GM23338 (cell line): ENCODE results near the gene PCOLCE2. TPM values are rescaled to one million over a fixed set of nuclear protein-coding genes. Genes with fewer than 3 reads are reported as not detected.

Experiments
- ATAC-seq: fragments of 200-7000 bp; cut with Tn5 transposase; 3 replicates; pipeline ENCODE4 v1.9.1; 2020
- DNase-seq: peaks from one replicate; pipeline ENCODE4 v3.0.0-alpha.2; 2015; ENCODE audit warnings: low spot score
- H2AFZ ChIP-seq: fragments of 200-600 bp; sonication (generic); 2 replicates; pipeline ENCODE4 v1.8.0; 2016; ENCODE audit warnings: antibody characterized with exemption, mild to moderate bottlenecking, moderate library complexity
- H3F3A ChIP-seq: fragments of 200-600 bp; sonication (generic); replicated peaks from 2 replicates; pipeline ENCODE4 v1.8.0; 2017; ENCODE audit warnings: antibody characterized with exemption, mixed run types, low read depth
- H3K27ac ChIP-seq: fragments of 200-600 bp; sonication (generic); 2 replicates; pipeline ENCODE4 v1.6.1; 2016; ENCODE audit warnings: low read depth
- H3K27me3 ChIP-seq: fragments of 200-600 bp; sonication (generic); 2 replicates; pipeline ENCODE4 v1.8.0; 2016; ENCODE audit warnings: mild to moderate bottlenecking, mixed run types, moderate library complexity; ENCODE audit not compliant: insufficient read depth
- H3K36me3 ChIP-seq: fragments of 200-600 bp; sonication (generic); 2 replicates; pipeline ENCODE4 v1.8.0; 2016; ENCODE audit warnings: mild to moderate bottlenecking; ENCODE audit not compliant: insufficient read depth
- H3K4me1 ChIP-seq: fragments of 200-600 bp; sonication (generic); 2 replicates; pipeline ENCODE4 v1.8.0; 2016; ENCODE audit warnings: mild to moderate bottlenecking, moderate library complexity; ENCODE audit not compliant: insufficient read depth
- H3K4me2 ChIP-seq: fragments of 200-600 bp; sonication (generic); 2 replicates; pipeline ENCODE4 v1.7.1; 2017; ENCODE audit warnings: mixed run types
- H3K4me3 ChIP-seq: fragments of 200-600 bp; sonication (generic); 2 replicates; pipeline ENCODE4 v1.6.1; 2016; ENCODE audit warnings: mixed run types
- H3K79me2 ChIP-seq: fragments of 200-600 bp; sonication (generic); replicated peaks from 2 replicates; pipeline ENCODE4 v1.8.0; 2017; ENCODE audit warnings: mild to moderate bottlenecking; ENCODE audit not compliant: insufficient read depth
- H3K9me2 ChIP-seq: fragments of 200-600 bp; sonication (generic); 2 replicates; pipeline ENCODE4 v1.8.0; 2017; ENCODE audit not compliant: insufficient read depth
- H4K20me1 ChIP-seq: fragments of 200-600 bp; sonication (generic); replicated peaks from 2 replicates; pipeline ENCODE4 v1.8.0; 2017; ENCODE audit warnings: mild to moderate bottlenecking; ENCODE audit not compliant: insufficient read depth
- H3K27ac Mint-ChIP-seq: 2 replicates; pipeline ENCODE4 v1.8.0; 2020; ENCODE audit warnings: inconsistent platforms, mild to moderate bottlenecking, moderate library complexity, mixed read lengths
- H3K27me3 Mint-ChIP-seq: 3 replicates; pipeline ENCODE4 v1.8.0; 2022; ENCODE audit warnings: low read depth, mild to moderate bottlenecking, moderate library complexity, mixed read lengths, inconsistent platforms; ENCODE audit not compliant: insufficient read depth, poor library complexity
- H3K36me3 Mint-ChIP-seq: 3 replicates; pipeline ENCODE4 v1.8.0; 2021; ENCODE audit warnings: low read depth, mild to moderate bottlenecking, inconsistent platforms, moderate library complexity, mixed read lengths
- H3K4me1 Mint-ChIP-seq: 3 replicates; pipeline ENCODE4 v1.8.0; 2020; ENCODE audit warnings: mild to moderate bottlenecking, inconsistent platforms, mixed read lengths
- H3K4me3 Mint-ChIP-seq: 3 replicates; pipeline ENCODE4 v1.8.0; 2021; ENCODE audit warnings: moderate library complexity, mild to moderate bottlenecking, inconsistent platforms, mixed read lengths
- H3K9me3 Mint-ChIP-seq: 3 replicates; pipeline ENCODE4 v1.8.0; 2020; ENCODE audit warnings: moderate library complexity, mild to moderate bottlenecking, inconsistent platforms, mixed read lengths
- CREB1 ChIP-seq: fragments of 250-450 bp; sonication (Bioruptor Pico); IDR thresholded peaks from 2 replicates; pipeline ENCODE4 v1.5.0; 2020; ENCODE audit warnings: low read depth, mild to moderate bottlenecking, moderate library complexity
- CTCF ChIP-seq, 2 experiments: fragments of 200-600 bp in 1 of 2; sonication (generic) in 1 of 2; conservative IDR thresholded peaks; 2 replicates each; pipeline versions ENCODE4 v1.5.1 to v1.6.1; 2016 to 2017; ENCODE audit warnings: antibody characterized with exemption in 2 of 2, low read depth in 2 of 2, mild to moderate bottlenecking in 2 of 2, moderate library complexity in 1 of 2
- EZH2 ChIP-seq: fragments of 200-600 bp; sonication (generic); IDR thresholded peaks from one replicate; pipeline ENCODE4 v1.8.0; 2017; ENCODE audit warnings: antibody characterized with exemption, mild to moderate bottlenecking, low read depth; ENCODE audit not compliant: unreplicated experiment
- EZH2phosphoT487 ChIP-seq: fragments of 200-600 bp; sonication (generic); IDR thresholded peaks from one replicate; pipeline ENCODE4 v1.8.1; 2018; ENCODE audit warnings: antibody characterized with exemption; ENCODE audit not compliant: unreplicated experiment
- JUNB ChIP-seq: IDR thresholded peaks from one replicate; pipeline ENCODE4 v1.6.1; 2016; ENCODE audit warnings: antibody characterized with exemption; ENCODE audit not compliant: unreplicated experiment
- NANOG ChIP-seq: IDR thresholded peaks from 2 replicates; pipeline ENCODE4 v1.6.1; 2016; ENCODE audit warnings: antibody characterized with exemption, borderline replicate concordance
- POLR2AphosphoS5 ChIP-seq: IDR thresholded peaks from 2 replicates; pipeline ENCODE4 v1.6.1; 2016; ENCODE audit warnings: antibody characterized with exemption, low read depth
- REST ChIP-seq: IDR thresholded peaks from one replicate; pipeline ENCODE4 v1.6.1; 2018; ENCODE audit warnings: antibody characterized with exemption; ENCODE audit not compliant: unreplicated experiment
- STAT1 ChIP-seq: IDR thresholded peaks from one replicate; pipeline ENCODE4 v1.6.1; 2016; ENCODE audit warnings: antibody characterized with exemption; ENCODE audit not compliant: unreplicated experiment
- ZNF114 ChIP-seq: fragments of 250-450 bp; sonication (Bioruptor Pico); IDR thresholded peaks from 2 replicates; pipeline ENCODE4 v1.5.0; 2020; ENCODE audit warnings: mild to moderate bottlenecking, moderate library complexity
- ZNF331 ChIP-seq: fragments of 250-450 bp; sonication (Bioruptor Pico); IDR thresholded peaks from 2 replicates; pipeline ENCODE4 v1.5.0; 2020; ENCODE audit warnings: low read depth, mild to moderate bottlenecking, moderate library complexity
- polyA plus RNA-seq: library from polyadenylated mRNA; unstranded; fragments of >200 nt; fragmentation: Nextera tagmentation; extraction: Ambion mirVana; gene quantifications from 2 replicates; pipeline ENCODE4 v1.2.1, GENCODE V29; 2016
- total RNA-seq: library from RNA; depleted of rRNA; stranded (reverse); fragments of >200 nt; shearing (Covaris generic); gene quantifications from 2 replicates; pipeline ENCODE4 v1.2.3, GENCODE V29; 2014
- TF ChIP-seq, protein P1 (sequence below): fragments of 250-450 bp; sonication (Bioruptor Pico); IDR thresholded peaks from 2 replicates; pipeline ENCODE4 v1.5.0; 2020; ENCODE audit warnings: mild to moderate bottlenecking, moderate library complexity
- TF ChIP-seq, protein P2 (sequence below): IDR thresholded peaks from 2 replicates; pipeline ENCODE4 v1.6.1; 2016; ENCODE audit warnings: antibody characterized with exemption

The PCOLCE2 gene
- total and polyA plus RNA-seq, 2 experiments from 2014 or later, result 17.7 to 22.6 TPM

- H3K4me3 ChIP-seq, result no peak overlapping the region
- H3K9me2 ChIP-seq, result no peaks in the 10 kb centered on the region
- TF ChIP-seq ZNF114, result no peak
- no peak for TF ChIP-seq NANOG
- TF ChIP-seq, protein P1, sequence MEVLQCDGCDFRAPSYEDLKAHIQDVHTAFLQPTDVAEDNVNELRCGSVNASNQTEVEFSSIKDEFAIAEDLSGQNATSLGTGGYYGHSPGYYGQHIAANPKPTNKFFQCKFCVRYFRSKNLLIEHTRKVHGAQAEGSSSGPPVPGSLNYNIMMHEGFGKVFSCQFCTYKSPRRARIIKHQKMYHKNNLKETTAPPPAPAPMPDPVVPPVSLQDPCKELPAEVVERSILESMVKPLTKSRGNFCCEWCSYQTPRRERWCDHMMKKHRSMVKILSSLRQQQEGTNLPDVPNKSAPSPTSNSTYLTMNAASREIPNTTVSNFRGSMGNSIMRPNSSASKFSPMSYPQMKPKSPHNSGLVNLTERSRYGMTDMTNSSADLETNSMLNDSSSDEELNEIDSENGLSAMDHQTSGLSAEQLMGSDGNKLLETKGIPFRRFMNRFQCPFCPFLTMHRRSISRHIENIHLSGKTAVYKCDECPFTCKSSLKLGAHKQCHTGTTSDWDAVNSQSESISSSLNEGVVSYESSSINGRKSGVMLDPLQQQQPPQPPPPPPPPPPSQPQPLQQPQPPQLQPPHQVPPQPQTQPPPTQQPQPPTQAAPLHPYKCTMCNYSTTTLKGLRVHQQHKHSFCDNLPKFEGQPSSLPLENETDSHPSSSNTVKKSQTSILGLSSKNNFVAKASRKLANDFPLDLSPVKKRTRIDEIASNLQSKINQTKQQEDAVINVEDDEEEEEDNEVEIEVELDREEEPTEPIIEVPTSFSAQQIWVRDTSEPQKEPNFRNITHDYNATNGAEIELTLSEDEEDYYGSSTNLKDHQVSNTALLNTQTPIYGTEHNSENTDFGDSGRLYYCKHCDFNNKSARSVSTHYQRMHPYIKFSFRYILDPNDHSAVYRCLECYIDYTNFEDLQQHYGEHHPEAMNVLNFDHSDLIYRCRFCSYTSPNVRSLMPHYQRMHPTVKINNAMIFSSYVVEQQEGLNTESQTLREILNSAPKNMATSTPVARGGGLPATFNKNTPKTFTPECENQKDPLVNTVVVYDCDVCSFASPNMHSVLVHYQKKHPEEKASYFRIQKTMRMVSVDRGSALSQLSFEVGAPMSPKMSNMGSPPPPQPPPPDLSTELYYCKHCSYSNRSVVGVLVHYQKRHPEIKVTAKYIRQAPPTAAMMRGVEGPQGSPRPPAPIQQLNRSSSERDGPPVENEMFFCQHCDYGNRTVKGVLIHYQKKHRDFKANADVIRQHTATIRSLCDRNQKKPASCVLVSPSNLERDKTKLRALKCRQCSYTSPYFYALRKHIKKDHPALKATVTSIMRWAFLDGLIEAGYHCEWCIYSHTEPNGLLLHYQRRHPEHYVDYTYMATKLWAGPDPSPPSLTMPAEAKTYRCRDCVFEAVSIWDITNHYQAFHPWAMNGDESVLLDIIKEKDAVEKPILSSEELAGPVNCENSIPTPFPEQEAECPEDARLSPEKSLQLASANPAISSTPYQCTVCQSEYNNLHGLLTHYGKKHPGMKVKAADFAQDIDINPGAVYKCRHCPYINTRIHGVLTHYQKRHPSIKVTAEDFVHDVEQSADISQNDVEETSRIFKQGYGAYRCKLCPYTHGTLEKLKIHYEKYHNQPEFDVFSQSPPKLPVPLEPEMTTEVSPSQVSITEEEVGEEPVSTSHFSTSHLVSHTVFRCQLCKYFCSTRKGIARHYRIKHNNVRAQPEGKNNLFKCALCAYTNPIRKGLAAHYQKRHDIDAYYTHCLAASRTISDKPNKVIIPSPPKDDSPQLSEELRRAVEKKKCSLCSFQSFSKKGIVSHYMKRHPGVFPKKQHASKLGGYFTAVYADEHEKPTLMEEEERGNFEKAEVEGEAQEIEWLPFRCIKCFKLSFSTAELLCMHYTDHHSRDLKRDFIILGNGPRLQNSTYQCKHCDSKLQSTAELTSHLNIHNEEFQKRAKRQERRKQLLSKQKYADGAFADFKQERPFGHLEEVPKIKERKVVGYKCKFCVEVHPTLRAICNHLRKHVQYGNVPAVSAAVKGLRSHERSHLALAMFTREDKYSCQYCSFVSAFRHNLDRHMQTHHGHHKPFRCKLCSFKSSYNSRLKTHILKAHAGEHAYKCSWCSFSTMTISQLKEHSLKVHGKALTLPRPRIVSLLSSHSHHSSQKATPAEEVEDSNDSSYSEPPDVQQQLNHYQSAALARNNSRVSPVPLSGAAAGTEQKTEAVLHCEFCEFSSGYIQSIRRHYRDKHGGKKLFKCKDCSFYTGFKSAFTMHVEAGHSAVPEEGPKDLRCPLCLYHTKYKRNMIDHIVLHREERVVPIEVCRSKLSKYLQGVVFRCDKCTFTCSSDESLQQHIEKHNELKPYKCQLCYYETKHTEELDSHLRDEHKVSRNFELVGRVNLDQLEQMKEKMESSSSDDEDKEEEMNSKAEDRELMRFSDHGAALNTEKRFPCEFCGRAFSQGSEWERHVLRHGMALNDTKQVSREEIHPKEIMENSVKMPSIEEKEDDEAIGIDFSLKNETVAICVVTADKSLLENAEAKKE, result no peak
- no peak for TF ChIP-seq POLR2AphosphoS5
- TF ChIP-seq JUNB, result no peak
- no peak for TF ChIP-seq EZH2
- no peak for TF ChIP-seq CTCF (conservative IDR thresholded peaks at IDR 0.05; ENCODE audit: low read depth in 2 of 2)
- TF ChIP-seq CREB1 (CRISPR knock-in tag), result no peak
- no peak for TF ChIP-seq STAT1
- TF ChIP-seq ZNF331, result no peak
- TF ChIP-seq EZH2phosphoT487, result no peak
- no peak for TF ChIP-seq REST
- TF ChIP-seq, protein P2, sequence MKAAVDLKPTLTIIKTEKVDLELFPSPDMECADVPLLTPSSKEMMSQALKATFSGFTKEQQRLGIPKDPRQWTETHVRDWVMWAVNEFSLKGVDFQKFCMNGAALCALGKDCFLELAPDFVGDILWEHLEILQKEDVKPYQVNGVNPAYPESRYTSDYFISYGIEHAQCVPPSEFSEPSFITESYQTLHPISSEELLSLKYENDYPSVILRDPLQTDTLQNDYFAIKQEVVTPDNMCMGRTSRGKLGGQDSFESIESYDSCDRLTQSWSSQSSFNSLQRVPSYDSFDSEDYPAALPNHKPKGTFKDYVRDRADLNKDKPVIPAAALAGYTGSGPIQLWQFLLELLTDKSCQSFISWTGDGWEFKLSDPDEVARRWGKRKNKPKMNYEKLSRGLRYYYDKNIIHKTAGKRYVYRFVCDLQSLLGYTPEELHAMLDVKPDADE, result no peak
- peaks cover 13% of the 10 kb centered on the region for H3K27me3 ChIP-seq
- H3K36me3 Mint-ChIP-seq, result no peaks in the 10 kb centered on the region; the same call in 2 of the 3 replicates
- H3K79me2 ChIP-seq, result no peaks in the 10 kb centered on the region
- H3F3A ChIP-seq, result no peaks in the 10 kb centered on the region
- DNase-seq, result no peak
- H3K9me3 Mint-ChIP-seq, result no peaks in the 10 kb centered on the region
- ATAC-seq, result no peak
- H2AFZ ChIP-seq, result peak overlapping the region; percentile 89
- H3K4me1 Mint-ChIP-seq, result peaks cover 1% of the 10 kb centered on the region; the same call in 1 of the 3 replicates
- no peaks in the 10 kb centered on the region for H4K20me1 ChIP-seq
- no peak overlapping the region for H3K27ac ChIP-seq
- no peak overlapping the region for H3K4me3 Mint-ChIP-seq
- no peak overlapping the region for H3K4me2 ChIP-seq
- H3K36me3 ChIP-seq, result no peaks in the 10 kb centered on the region
- no peaks in the 10 kb centered on the region; the same call in 1 of the 2 replicates for H3K4me1 ChIP-seq
- H3K27ac Mint-ChIP-seq, result no peak overlapping the region
- H3K27me3 Mint-ChIP-seq, result peaks cover 11% of the 10 kb centered on the region
Measured at GRCh38 chr3:142894493-142894892, 5.6 kb upstream of the PCOLCE2 start.
